Measurements from ENCODE around the gene ZP4.

ZP4 gene, protein sequence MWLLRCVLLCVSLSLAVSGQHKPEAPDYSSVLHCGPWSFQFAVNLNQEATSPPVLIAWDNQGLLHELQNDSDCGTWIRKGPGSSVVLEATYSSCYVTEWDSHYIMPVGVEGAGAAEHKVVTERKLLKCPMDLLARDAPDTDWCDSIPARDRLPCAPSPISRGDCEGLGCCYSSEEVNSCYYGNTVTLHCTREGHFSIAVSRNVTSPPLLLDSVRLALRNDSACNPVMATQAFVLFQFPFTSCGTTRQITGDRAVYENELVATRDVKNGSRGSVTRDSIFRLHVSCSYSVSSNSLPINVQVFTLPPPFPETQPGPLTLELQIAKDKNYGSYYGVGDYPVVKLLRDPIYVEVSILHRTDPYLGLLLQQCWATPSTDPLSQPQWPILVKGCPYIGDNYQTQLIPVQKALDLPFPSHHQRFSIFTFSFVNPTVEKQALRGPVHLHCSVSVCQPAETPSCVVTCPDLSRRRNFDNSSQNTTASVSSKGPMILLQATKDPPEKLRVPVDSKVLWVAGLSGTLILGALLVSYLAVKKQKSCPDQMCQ

DNA sequence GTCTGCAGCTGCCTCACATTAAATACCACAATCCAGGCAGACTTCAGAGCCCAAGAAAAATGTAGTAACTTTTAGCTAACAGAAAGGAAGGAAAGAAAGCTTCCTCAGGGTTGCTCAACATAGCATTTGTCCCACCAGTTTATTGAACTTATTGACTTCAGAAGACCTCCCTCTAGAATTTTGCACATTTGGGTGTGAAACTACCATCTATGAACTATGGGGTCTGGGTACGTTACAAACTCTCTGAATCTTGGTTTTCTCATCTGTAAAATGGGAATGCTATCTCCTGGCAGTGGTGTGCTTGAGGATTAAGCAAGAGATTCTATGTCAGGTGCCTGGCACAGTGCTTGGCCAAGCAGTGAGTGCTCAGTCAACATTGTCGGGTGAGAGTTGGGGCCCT is at the start of gene ZP4:
ZP4 (minus strand) TSS at position 101 of the 400 bp plus-strand sequence. CDS start 287 bp downstream, outside the sequence.
- DNase-seq: no peak

DNA sequence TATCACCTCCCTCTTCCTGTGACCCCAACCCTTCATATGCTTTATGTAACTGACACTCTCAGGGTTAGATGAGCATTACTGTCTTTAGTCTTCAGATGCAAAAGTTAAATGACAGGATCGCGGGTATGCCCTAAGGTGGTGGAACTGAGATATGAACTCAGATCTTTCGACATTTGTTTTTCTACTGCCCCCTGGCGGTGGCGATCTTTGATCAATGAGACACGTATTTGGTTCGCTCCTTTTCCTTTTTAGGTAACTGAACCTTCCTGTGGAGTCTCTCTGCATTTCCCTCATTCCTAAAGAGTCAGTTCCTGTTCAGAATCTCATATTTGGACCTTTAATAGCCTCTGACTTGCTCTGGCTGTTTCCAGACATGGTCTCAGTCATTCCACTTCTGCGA is 47.8 kb upstream of the ZP4 start:
- no peak for DNase-seq

DNA sequence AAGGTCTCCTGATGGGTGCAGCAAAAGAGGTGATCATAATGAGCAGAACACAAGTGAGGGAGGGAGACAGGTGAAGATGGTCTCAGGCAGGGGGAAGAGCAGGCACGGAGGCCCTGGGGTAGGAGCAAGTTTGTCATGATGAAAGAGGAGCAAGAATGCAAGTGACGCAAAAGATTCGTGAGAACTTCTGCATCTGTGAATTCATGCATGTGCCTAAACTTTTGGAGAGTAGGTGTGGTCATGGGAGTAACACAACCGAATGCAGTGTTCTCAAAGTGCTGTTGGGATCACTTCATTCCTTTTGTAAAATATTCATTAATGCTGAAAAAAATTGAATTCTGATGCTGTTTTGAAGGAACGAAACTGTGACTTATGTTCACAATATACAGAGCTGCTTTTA is 47.3 kb upstream of the ZP4 start:
- no peak for DNase-seq

DNA sequence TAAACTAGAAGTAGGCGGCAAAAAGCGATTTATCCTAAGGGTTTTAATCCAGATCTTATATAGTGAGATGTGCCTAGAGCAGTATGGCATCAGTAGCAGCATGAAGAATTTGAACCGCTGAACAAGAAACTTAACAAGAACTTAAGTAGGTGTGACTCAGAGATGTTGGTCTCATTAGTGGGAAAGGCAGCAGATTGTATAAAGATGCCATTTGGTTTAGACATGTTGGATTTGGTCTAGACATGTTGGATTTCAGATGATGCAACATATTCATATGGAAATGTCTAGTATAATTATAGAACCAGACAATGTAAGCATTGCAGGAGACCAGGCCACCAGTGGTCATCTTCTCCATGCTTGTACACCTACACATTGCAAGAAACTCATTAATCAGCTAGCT is 42.1 kb upstream of the ZP4 start:
- DNase-seq: no peak

DNA sequence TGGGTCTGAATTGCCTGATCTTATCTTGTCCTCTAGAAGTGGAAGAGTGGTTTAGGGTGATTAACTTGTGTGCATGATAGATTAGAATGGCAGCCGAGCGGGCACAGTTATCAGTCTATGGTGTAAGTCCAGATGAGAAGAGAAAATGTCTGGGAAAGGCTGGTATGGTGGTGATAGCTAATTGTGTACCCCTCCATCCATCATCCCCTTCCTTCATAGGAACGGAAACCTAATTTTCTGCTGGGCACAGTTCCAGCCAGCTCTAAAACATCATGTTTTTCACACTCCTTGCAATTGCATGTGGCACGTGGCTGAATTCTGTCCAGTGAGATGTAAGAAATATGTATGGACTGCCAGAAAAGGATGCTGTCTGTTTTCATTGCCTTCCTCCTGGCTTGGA is 40.9 kb upstream of the ZP4 start:
- no peak for DNase-seq

DNA sequence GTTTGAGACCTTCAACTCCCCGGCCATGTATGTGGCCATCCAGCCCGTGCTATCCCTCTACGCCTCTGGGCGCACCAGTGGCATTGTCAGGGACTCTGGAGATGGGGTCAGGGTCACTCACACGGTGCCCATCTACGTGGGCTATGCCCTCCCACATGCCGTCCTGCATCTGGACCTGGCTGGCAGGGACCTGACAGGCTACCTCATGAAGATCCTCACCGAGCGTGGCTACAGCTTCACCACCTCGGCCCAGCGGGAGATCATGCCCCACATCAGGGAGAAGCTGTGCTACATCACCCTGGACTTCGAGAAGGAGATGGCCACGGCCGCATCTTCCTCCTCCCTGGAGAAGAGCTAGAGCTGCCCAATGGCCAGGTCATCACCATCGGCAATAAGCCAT is 36.5 kb upstream of the ZP4 start:
- DNase-seq: no peak

DNA sequence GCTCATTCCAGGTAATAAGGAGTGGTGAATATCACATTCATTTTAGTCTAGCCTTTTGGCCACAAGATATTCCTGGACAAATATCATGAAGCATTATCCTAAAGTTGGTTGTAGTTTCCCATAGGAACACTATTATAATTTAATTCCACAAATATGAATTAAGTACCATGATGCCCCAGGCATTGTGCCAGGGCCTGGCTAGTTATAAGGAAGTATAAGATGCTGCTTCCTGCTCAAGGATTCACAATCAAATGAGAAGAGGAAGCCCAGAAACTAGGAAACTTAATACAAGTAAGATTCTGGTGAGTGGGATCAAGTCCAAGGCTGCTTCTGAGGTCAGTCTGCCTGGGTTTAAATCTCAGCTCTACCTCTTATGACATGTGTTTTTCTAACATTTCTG is 30.6 kb upstream of the ZP4 start:
- no peak for DNase-seq

DNA sequence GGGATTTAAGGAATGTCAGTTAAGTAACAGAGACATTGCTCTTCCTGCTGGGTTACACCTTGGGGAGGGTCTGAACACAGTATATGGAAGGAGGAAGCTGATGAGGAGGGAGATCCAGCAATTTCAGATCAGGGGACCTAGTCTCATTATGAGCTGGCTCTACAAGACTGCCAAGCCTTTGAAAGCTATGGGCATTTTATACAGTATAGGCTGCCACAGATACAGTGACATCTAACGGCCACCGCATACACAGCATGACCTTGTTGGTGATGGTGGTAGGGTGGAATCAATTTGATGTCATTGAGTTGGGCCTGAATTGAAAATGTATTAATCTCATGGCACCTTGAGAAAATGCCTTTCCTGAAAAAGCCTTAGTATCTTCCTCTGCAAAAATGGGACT is 22.6 kb upstream of the ZP4 start:
- no peak for DNase-seq

DNA sequence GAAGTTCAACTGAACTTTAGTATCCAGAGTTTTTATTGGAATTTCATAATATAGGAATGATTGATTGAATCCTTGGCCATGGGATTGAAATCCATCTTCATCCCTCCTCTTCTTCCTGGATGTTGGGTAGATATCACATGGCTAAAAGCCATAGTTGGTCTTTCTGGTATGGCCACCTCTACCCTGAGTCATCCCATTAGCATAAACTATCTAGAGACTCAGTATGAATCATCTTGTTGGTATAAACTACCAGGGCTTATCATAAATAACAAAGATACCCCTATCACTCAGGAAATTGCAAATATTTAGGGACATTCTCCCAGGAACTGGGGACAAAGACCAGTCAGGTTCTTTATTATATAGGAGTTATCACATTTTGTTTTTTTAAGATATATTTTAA is 21.2 kb upstream of the ZP4 start:
- no peak for DNase-seq

DNA sequence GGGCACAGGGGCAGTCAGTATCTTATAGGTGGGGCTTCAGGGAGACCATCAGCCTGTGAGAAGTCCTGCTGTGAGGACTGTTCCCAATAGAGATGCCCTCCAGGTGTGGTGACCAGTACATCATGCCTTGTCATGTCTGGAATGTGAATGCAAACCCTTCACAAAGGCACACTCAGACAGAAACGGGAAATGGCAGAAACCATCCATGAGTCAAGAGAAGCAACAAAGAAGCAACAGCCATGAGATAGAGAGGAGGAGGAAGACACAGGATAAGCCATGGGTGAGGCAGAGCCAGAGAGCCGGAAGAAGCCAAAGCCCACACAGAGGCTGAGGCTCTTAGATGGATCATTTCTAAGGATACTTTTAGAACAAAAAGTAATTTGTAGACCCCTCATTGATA is 20.1 kb upstream of the ZP4 start:
- DNase-seq: no peak

DNA sequence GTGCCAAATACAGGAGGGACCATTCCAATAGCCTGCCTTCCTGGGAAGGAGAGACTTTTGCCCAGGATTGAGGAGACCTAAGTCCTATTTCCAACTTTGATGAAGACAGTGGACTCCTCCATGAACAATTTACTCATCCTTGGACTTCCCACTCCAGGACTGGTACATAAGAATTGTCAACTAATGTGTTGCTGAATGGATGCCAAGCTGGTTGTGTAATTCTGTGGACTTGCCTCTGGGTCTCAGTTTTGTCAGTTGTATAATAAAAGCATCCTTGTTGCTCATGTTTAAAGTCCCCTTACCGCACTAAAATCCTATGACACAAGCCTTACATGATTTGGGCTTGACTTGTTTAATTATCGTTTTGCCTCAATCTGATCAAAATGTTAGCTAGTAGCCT is 13.2 kb upstream of the ZP4 start:
- no peak for DNase-seq

DNA sequence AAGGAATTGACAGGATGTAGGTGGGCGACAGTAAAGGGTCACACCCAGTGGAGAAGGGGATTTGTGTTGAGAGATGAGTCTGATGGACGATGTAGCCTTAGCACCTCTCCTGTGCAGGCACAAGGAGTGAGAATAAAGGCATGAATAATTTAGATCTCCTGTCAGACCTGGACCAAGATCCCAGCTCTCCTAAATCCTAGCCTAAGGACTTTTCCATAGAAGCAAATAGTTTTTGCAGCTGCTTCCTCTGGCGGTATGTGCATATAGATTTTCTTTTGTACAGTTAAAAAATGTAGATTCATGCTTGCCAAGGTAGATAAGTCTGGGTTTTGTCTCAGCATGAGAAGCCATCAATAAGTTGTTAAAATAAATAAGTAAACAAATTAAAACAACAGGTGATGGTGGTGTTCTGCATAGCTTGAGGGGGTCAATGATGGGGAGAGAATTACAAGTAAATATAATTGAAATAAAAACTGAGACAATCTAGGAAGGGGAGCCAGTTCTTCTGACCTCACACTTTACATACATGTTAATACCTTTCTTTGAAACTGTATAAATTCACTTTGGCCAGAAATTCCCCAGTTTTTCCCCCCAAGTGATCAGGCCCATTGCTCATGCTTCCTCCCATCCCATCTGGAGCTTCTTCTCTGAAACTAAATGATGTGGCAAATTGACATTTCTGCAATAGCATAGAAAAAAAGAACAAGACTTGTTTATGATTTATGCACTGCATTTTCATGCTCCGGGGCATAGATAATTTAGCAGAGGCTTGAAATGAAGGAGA is 12.4 kb upstream of the ZP4 start:
- no peak for DNase-seq

DNA sequence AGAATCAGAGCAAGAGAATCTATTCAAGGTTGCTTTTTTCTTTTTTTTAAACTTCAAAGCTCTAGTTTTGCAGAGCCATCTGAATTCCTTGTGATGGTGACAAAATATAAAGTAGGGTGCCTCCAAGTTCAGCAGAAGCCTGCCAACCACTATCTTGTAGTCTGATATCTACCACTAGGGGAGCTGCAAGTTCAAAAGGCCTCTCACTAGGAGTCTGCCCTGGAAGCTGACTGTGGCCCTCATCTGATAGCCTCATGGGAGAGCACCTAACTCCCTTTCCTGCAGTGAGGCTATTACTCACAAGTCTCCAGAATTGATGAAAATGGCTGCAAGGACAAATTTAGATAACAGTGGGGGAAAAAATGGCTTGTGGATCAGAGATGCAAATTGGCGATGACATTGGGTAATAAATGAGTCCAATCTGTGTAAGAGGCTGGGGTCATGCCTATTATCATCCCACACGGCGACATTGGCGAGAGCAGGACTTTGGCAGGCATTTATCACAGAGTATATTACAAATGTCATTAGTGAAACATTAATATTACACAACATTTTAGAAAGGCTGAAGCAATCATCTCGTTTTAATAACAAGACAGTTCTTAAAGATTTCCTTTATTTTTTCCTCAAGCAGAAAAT is 10.7 kb upstream of the ZP4 start:
- peak in 2 of 51 donors; percentile 5 for DNase-seq

DNA sequence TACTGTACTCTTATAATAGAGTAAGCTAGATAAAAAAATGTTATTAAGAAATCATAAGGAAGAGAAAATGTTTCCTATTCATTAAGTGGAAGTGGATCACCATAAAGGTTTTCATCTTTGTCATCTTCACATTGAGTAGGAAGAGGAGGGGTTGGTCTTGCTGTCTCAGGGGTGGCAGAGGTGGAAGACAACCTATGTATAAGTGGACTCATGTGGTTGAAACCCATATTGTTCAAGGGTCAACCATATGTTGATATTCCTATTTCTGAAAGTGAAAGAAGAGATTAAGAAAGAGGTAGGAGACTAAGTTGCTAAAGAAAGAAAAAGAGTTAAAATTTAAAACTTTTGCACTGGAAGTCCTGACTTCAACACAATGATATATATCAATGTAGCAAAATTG is 4.9 kb upstream of the ZP4 start:
- no peak for DNase-seq

DNA sequence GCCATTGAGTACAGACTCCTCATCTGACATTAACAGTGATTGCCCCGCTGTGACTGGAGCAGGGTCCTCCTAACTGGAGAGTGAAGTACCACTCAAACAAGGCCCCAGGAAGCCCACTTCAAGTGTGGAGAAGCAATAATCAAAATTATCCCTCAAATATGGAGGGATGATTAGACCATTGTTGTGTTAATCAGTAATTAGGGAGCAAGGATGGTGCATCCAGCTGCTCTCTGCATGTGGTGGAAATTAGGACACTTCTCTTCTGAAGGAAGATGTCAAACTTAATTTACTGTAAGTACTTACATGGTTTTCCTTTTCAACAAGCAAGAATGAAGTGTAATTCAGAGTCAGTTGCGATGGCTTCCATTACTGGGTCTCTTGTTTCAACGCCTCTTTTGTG is 3.4 kb upstream of the ZP4 start:
- DNase-seq: no peak

DNA sequence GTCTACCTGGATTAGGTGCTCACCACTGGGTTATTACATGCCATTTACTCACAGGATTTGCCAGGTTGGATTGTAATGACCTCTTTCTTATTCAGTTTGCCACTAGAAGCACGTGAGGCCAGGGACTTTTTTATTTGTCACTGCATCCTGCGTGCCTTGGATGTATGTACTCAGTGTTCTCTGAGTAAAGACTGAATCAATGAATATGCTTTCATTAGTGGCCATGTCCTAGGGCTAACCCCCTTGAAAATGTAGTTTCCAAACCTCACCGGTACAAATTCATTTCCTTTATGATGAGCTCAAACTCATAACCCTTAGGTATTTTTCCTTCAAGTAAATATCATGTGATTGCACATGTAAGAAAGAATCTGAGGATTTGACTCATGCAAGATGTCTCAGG is 1.3 kb upstream of the ZP4 start:
- DNase-seq: no peak

DNA sequence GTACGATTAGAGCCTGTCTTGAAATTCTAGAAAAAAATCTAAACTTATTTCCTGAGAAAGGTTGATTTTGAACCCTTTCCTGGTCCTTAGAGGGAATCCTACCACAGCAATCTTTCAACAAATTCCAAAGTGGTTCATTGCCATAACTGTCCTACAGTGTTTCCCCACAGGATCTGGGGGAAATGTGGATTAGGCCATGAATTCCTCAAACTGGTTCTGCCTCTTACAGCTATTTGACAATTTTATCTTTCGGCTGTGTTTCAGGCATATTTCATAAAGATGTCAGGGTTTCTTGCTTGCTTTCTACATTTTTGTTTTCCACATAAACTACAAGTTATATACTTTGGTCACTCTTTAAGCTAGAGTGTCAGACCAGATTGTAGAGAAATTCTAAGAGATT is 544 bp upstream of the ZP4 start:
- DNase-seq: no peak

DNA sequence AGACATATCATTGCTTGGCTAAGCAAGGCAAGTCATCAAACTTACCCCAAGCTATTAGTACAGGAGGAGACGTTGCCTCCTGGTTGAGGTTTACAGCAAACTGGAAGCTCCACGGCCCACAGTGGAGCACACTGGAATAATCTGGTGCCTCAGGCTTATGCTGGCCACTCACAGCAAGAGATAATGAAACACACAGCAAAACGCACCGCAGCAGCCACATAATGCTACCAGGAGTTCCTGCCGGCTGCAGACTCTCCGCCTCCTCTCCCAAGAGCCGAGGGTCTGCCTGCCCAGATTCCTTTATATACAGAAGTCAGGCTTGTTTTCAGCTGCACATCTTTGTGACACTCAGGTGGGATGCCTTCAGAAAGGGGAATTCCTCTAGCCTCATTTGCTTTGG is 306 bp downstream of the ZP4 start:
- DNase-seq: no peak

DNA sequence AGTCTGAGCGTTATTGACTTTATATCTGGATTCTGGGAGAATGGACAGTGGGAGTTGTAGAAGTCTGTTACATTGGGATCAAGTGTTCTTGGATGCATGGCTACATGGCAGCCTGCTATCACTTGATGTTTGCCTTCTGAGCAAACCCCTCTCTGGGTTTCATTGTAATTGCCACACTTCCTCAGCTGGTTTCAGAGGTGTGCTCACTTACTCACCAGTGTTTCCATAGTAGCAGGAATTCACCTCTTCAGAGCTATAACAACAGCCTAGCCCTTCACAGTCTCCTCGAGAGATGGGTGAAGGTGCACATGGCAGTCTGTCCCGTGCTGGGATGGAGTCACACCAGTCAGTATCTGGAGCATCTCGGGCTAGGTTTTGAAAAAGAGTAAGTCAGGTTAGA is 2.6 kb downstream of the ZP4 start:
- no peak for DNase-seq

DNA sequence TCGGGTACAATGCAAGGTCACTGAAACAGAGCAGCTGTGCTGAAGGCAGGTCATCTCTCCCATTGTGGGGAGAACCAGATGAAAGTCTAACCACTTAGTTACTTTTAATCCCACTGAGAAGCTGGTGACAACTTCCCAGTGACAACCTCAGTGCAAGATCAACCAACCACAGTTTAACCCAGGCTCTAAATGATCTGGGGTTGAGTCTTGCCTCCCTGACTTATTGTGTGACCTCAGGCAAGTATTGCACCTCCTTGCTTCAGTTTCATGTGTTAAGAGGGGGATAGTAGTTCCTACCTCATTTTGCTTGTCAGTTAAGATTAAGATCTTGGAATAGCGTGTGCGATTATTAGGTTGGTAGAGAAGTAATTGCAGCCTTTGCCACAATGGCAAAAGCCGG is 3.2 kb downstream of the ZP4 start:
- no peak for DNase-seq

DNA sequence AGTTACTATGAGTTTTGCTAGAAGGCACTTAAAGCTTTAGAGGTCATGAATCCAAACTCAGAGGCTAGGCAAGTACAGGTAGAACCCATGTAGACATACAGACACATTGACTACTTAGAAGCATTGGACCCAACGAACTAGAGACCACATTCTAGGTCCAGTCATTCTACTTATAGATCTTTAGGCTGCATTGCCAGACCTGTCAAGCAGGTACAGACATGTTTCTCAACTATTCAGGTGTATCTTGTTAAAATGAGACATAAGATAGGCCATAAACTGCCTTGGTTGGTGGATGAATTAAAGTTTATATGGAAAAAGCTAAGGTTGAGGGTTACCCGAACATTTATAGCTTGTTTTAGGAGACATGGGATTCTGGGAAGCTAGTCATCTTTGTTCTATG is 6.5 kb downstream of the ZP4 start:
- no peak for DNase-seq

DNA sequence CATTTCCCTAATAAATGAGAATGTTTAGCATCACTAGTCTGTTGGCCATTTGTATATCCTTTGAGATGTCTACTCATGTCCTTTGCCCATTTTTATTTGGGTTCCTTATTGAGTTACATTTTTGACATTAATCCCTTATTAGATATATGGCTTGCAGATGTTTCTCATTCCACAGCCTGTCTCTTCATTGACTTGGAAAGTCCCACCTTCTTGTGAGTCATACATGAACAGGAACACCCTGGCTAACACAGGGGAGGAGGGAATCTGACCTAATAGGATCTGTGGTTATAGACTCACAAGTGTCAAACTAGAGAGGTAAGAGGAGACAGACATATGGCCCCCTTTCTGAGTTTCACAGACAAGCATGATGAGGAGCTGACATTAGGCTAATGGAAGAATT is 11.5 kb downstream of the ZP4 start:
- DNase-seq: no peak

DNA sequence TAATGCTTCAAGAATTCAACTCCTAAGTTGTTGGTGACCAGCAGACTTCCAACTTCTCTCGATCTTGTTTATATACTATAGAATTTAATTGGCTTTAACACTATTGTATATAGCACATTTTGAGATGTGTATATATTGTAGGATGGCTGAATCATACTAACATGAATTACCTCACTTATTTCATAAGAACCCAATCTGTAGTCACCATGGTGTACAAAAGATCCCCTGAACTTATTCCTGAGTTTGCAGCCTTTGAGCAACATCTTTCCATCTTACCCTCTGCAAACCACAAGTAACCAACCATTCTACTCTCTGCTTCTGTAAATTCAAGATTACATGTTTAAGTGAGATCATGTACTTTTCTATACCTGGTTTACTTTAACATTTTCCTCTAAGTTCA is 12.3 kb downstream of the ZP4 start:
- DNase-seq: no peak
